Measurements from ENCODE around the gene BRD3.

BRD3 gene

DNA sequence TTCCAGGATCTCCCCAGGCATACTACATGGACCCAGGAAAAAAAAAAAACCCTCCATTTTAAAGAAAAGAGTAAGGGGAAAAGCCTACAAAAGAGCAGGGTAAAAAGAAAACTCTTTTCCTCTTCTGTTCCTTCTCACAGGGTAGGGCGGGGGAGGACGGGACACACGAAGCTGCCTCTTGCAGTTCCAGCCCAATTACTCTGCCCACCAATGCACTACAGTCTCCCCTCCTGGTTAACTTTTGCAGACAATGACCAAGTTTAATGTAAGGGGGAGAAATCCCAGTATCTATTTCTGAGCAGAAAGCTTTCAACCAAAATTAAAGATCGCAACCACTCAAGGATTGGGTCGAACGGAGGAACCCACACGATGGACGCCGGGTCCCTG lies 1.3 kb downstream of the BRD3 start:
- DNase-seq, result peak; percentile 48

DNA sequence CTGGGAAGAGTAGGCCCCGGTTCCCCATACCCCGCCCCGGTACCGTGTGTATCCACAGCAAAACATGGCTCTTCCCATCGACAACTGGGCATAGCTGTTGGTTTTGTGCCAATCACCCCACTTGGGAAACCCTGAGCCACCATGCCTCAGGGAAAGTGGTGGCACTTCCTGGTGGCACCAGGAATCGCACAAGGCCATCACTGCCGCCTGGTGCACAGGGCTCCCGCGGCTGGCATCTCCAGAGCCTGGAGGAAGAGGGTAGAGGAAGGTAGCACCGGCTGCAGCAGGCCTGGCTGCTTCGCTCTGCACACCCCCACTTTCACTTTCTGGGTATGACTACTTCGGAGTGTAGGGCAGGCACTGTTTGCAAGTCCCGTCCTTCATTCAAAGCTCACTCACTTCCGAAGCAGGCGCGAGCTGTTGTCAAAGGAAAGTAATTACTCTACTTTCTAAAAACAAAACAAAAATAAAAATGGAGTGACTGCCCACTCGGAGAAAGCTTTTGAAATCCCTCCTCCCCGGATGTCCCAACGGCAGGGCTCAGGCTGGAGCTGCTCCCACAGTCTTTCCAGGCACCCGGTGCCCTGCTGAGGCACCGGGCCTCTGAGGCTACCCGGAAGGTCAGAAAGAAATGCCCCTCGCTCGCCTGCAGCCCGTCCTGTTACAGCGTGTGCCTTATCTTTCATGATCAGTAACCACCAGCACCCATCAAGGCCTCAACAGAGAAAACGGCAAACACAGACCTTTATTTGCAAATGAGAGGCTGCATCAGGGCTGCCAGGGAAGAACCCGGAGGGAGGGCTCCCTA lies 2.0 kb downstream of the BRD3 start:
- peak; percentile 57 for DNase-seq

DNA sequence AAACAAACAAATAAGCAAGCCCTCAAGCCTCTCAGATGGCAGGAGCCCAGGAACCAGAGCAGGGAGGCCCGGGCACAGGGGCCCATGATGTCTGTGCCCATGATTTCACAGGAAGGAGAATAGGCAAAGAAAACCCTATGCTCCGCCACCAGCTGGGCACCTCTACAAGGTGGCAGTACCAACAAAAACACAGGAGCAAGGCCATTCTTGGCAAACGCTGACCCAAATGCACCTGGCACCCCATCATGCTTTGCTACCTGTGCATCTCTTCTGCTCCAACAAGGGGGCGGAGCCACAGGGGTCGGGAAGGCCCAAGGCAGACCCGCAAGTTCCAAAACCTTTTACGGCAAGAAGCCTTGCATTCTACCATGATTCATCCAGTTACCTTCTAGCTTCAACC lies 3.1 kb downstream of the BRD3 start:
- peak; percentile 48 for DNase-seq

DNA sequence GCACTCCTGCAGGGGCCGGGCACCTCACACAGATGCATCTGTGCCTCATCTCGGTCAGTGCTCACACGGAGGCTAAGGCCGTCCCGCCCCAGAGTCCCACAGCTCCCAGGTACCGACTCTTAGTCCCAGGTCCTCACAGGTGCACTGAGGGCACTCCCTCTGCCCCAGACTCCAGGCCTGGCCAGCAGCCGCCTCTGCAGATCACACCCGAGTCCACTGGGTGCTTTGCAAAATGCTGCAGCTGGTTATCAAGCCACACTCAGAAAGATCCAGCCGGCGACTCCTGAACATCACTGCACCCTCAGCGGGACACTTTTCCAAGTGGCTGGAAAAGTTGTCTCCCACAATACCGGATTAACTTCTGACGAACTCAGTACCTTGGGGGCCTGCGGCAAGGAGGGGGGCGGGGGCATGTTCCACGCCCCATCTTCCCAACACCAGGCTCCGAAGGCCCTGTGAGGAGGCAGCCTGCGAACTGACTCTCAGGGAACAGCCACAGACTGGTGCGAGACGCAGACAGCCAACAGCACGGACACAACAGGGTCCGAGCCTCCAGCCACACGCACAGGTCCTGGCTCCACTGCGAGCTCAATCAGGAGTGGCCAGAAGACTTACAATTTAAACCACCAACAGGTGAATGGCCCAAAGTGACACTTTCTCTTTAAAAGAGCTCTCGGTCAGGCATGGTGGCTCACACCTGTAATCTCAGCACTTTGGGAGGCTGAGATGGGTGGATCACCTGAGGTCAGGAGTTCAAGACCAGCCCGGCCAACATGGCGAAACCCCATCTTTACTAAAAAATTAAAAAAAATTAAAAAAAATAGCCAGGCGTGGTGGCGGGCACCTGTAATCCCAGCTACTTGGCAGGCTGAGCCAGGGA lies 4.0 kb downstream of the BRD3 start:
- peak; percentile 43 for DNase-seq

DNA sequence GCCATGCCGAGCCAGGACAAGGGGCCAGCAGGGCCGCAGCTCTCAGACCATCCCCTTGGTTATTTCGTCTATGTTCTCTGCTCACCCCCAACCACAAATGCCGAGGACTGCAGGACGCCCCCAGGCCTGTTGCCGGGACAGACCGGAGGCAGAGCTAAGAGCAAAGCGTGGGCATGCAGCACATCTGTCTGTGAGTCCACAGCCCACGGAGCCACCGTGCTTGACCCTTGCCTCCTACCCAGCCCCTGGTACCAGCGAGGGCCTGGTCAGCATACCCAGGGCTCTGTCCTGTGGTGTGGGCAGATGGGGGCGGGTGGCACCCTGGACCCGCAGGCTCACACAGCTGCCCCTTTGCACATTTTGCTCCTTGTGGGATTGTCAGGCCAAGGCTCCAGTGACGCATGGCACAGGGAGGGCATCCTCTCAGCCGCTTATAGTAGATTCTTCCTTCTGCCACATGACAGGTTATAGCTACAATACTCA lies 4.7 kb downstream of the BRD3 start:
- DNase-seq, result peak; percentile 54

DNA sequence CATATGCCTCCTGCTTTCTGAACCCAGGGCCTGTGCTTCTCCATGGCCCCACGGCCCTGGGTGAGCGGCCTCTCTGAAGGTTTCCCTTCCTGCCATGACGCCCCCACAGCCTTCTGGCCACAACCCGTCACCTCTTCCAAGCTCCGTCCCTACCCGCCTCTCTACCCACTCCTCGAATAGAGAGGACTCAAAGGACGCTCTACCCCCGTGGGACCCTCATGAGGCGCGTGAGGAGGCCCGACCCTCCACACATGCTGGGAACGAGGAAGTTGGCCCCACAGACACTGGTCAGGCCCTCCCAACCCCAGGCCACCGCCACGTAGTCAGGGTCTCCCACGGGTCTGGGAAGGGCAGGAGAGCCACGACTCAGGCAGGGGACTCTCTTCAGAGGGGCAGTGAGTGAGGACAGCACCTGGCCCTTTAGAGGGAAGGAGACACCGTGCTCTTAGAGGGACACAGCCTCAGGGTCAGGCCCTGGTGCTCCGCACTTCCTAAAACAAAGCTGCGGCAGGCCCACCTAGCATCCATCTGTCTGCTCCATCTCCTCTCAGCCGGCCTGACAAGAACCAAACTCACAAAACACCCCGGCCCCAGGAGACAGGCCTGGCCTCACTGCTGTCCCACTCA lies 5.3 kb downstream of the BRD3 start:
- peak; percentile 54 for DNase-seq

DNA sequence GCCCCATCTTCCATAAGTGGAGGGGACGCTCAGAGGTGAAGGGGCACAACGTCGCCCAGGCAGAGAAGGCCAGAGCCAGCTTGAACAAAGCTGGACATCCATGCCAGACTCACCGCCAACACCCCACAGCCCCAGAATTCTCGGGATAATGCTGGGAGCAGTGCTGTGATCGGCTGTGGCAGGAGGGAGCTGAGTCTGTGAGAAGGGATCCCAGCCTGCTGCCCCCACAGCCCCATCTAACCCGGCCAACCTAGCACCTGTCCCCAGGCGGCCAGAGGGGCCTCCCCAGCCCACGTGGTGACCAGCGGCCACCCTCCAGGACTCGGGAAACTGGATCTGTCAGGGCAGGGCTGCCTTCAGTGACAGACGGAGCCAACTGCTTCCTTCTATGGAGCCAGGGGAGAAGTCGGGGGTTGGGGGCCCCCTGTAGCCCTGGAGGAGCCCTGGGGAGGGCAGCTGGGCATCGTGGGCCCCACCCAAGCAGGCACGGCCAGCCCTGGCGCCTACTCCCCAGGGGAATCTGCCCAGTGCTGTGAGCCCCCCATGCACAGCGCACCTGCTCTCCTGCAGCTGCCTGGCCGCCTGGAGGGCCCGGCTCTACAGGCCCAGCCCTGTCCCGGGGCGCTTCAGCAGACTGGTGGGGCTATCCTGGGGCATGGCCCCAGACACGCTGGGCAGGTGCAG lies 6.0 kb downstream of the BRD3 start:
- DNase-seq, result peak; percentile 43

DNA sequence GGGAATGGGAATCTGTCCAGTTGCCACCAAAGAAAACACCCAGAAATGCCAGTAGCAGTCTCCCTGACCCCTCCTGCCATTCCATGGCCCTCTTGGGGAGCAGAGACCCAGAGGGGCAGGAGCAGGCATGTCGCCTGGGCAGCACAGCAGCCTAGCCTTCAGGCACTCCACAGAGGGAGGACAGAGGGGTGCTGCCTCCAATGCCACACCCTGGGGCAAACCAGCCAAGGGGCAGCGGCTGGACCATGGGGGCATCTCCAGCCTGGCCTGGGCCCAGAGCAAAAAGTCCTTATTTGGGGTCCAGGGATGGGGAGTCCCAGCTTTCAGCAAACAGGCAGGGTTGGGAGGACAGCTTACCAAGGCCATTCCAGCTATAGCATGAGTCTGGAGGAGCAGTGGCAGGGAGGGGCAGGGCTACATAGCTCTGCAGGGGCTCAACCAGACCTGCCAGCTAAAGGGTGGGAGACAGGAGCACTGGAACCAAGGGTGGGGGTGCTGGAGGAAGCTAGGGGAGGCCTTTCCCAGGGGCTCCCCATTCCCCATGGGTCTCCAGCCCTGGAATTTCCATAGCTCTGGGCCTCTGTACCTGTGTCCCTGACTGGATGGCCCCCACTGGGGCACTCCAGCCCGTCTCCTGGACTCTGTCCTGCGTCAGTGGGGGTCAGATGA lies 6.7 kb downstream of the BRD3 start:
- DNase-seq, result peak; percentile 45

DNA sequence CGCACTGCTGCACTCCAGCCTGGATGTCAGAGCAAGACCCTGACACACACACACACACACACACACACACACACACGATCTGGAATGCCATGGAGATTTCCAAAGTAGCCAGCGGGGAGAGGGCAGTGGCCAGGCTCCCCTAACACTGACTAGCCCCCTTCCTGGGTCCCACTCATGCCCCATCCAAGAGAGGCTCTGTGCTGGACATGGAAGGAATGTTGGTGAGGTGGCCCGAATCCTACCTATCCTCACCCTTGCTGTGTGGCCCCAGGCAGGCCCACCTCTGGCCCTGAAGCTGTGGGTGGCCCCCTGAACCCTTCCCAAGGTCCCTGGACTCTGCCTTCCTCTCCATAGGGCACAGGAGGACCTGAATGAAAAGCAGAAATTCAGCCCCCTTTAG lies 7.3 kb downstream of the BRD3 start:
- peak; percentile 49 for DNase-seq

DNA sequence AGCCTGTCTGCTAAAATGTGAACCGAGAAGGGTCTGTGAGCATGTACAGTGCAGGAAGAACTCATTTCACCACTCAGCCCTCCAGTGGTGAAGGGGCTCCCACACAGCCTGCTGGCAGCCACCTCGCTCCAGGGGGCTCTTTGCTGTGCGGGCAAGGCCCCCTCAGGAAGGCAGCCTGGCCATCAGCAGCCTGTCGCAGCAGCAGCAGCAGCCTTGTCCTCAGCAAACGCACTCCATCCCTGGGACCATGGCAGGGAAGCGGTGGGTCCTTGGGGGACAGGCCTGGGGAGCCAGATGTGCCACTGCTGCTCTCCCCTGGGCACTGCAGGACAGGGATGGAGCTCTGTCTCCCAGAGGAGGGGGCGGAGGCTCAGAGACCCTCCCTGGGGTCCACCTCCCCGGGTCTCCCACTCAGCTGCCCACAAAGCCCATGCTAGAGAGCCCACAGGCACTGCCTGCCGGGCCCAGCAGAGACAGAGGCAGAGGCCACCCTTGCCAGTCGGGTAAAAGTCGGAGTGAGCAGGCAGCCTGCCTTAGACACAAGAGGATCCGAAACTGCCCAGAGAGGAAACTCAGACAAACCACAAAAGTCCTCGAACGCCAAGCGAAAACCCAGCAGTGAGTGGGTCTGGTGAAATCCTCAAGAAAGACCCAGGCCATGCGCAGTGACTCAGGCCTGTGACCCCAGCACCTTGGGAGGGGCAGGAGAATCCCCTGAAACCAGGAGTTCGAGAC lies 8.0 kb downstream of the BRD3 start:
- peak; percentile 51 for DNase-seq

DNA sequence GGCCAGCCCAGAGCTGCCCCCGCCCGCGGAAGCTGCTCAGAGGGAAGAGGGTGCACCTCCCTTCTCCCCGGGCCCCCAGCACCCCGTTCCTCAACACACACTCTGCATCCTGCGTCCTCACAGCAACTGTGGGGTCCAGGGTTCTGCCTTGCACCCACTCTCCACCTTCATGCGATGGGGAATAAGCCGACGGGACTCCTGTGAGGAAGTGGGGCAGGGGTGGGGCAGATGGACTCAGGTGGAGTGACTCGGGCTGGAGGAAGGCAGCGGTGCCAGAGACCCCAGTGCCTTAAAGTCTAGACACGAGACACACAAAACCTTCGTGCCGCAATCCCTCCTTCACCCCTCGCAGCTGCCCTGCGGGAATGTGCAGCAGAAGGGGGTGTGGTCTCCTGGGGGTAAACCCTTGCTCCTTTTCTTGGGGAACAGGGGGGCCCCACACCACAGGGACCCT lies 8.6 kb downstream of the BRD3 start:
- peak; percentile 54 for DNase-seq

DNA sequence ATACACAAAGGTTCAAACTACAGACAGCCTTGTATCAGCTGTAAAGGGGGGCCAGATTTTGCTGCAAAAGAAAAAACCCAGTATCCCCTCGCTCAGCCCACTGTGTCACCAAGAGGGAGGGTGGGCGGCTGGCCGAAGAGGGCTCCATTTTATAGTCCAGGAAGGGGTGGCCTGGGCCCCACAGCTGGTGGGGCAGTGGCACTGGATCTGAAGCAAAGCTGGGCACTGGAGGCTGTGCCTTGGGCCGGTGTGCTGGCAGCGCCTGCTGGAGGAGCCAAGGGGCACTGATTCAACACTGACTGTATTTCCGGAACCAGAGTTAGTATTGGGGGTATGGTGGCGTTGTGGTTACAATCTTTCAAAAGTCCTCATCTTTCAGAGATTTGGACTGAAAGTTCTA lies 9.1 kb downstream of the BRD3 start:
- DNase-seq, result peak; percentile 37

DNA sequence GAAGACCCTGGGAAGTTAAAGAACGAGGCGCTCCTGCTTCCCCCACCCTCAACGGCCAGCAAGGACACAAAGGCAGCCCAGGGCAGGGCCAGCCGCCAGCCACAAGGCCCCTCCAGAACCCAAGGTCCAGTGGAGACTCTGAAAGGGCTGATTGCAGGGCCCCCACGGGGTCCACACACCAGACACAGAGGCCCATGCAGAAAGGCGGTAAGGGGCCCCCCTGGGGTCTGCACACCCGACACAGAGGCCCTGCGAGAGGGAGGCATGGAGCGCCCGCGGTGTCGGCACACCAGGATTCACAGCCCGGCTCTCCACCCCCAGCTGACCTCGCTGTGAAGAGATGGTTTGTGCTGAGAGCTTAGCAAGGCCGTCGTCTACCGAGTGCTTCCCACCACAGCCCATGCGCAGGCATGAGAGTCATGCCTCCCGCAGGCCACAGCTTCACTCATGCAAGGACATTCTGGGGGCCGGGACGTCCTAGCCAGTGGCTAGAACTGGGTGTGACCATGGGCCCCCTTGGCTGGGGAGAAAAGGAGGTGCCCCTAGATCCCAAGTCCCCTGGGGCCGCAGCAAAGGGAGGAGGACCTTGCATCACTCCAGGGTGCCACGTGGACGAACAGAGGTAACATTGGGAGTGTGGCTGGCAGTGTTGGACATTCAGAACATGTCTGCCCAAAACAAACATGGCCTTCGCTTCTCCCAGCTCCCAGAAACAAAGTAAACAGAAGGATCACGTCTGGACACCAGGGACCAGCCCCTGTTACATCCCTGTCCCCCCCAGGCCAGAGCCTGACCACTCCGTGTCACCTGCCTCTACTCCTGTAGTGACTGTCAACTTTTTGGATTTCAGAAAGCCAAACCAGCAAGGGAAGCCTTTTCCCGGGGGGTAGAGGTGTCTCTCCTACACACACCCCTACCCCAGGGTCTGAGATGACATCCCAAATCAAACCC lies 9.8 kb downstream of the BRD3 start:
- peak; percentile 46 for DNase-seq

DNA sequence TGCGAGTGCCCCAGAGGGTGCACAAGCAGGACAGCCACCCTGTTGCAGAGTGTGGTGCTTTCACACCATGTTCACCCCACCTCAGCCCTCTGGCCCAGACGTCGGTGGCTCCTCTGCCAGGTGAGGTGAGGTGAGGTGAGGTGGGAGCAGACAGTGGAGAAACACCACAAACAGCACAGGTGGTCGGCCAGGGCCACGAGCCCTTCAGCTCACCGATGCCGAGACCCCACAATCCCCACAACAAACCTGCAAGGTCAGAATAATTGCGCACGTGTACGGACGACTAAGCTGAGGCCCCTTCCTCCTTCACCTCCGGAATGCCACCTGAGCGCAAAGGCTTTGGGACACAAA lies 10.5 kb downstream of the BRD3 start:
- DNase-seq, result no peak

DNA sequence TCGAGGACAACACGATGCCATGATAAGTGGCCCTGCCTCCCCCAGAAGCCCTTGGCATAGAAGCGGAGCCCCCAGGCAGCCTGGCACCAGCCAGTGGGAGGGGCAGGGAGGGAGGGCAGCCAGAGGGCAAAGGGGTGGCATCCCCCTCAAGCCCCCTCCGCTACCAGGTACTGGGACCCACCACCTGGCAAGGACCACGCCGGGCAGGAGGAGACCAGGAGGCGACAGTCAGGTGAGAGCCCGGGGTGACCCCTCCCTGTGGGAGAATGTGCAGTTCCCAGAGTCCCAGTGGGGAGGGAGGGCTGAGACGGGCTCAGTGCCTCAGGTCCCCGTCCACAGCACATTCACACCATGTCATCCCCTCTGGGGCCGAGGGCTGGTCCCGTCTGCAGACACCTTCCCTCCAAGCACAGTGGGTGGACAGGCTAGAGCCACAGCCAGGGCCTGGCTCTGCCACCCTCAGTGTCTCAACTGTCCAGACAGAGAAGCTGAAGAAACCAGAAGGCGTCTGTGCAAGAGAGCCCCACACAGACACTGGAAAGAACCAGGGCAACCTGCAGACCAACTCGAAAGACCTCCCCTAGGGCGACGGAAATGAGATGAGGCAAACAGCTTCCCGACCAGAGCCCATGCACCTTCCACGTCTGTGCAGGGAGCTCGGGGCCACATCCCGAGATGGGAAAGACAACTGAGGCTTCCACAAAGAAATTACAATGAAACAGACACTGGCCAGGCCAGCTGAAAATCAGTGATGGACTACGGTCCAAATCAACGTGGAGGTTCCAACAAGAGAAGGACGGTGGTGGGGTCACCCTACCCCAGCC lies 11.1 kb downstream of the BRD3 start:
- DNase-seq, result no peak

DNA sequence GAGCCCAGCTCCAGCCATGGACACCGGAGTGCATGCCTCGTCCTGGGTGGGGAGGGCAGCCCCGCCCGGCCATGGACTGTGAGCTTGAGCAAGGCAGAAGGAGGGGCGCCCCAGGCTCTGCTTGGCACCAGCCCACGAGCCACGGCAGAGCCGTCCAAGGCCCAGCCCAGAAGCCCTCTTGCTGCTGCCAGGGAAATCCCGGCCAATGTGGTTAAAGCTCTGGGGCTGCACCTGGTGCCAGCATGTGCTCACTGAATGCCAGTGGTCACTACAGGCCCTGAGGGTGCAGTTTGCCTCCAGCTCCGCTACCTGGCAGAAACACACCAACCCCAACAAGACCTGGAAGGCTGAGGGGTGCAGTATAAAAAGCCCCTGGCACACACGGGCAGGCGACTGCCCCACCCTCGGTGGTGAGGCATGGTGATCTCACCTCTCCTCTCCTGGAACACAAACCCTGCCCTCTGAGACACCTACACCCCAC lies 11.8 kb downstream of the BRD3 start:
- DNase-seq, result no peak

DNA sequence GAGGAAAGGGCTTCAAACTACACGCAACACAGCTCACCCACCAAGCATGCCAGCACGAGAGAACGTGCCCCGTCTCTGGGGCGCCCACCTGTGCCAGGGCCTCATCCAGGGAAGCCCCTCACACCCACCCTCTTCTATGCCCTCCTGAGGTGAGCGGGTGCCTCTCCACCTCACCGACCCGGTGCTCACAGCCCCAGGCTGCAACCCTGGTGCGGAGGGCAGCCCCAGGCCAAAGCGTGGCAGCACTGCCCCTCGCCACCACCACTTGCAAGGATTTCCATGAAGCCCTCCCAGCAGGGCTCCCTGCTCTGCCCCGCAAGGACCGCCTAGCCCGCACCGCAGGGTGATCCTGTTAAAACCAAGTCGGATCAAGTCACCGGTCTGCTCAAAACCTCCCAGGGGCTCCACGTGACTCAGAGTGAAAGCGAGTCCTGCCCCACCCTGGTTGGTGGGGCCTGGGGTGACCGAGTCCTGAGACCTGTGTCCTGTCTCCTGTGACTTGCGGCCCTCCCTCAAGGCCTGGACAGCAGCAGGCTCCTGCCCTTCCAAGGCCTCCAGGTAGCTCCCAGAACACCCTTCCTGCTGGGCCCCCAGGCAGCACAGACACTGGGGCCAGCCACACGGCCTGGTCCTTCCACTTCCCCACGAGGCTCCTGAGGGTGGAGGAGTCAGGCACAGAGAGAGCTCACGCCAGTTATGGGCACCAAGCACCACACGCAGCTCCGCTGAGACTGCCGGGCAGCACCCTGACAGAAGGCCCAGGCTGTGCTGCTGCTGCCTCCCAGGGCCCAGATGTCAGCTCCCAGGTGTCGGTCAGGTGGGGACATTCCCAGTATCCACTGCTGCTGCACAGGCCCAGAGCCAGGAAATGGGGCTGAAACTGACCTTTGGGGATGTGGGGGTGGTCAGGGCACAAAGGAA lies 12.7 kb downstream of the BRD3 start:
- no peak for DNase-seq

Data from islet precursor cell (in vitro differentiated cells).